ENCODE measurements around the gene SYCP2L.

Gene SYCP2L

GRCh38 chr6:11008821-11009220 is 122.0 kb downstream of the SYCP2L start:
- FAIRE-seq = no peak

- FAIRE-seq = no peak
Observed at GRCh38 chr6:11009353-11009752, 122.5 kb downstream of the SYCP2L start.

GRCh38 chr6:11011787-11012234 is 125.0 kb downstream of the SYCP2L start:
- no peak for FAIRE-seq

GRCh38 chr6:11012295-11012754 is 125.5 kb downstream of the SYCP2L start:
- FAIRE-seq = no peak

- FAIRE-seq = no peak
Observed at GRCh38 chr6:11012976-11013720, 126.3 kb downstream of the SYCP2L start.

GRCh38 chr6:11013721-11014070 is 126.8 kb downstream of the SYCP2L start:
- no peak for FAIRE-seq

- no peak for FAIRE-seq
Observed at GRCh38 chr6:11015102-11015501, 128.2 kb downstream of the SYCP2L start.

- FAIRE-seq = no peak
Observed at GRCh38 chr6:11016452-11016851, 129.6 kb downstream of the SYCP2L start.

GRCh38 chr6:11017090-11017489 is 130.2 kb downstream of the SYCP2L start:
- no peak for FAIRE-seq

GRCh38 chr6:11018225-11018624 is 131.4 kb downstream of the SYCP2L start:
- FAIRE-seq = no peak

- no peak for FAIRE-seq
Observed at GRCh38 chr6:11021003-11021402, 134.2 kb downstream of the SYCP2L start.

GRCh38 chr6:11021714-11022113 is 134.9 kb downstream of the SYCP2L start:
- no peak for FAIRE-seq

- FAIRE-seq = no peak
Observed at GRCh38 chr6:11023032-11023431, 136.2 kb downstream of the SYCP2L start.
